ENCODE results near the gene PHKB.
A peak's percentile ranks its signal among the peaks of the same experiment; 100 is the strongest.
"Not testable (repeated sequence)": the region's sequence is repeated elsewhere in the genome, so short reads cannot be mapped to it uniquely, and the experiment has no call there.

The PHKB gene

GRCh38 chr16:47460711-47461597, at the start of gene PHKB, which contains the start of gene ITFG1:
Gene PHKB, plus strand, starts transcription at chr16:47461331. Its CDS starts 20 bp downstream, at chr16:47461351.
Gene ITFG1, minus strand, starts transcription at chr16:47461063. Its CDS starts 18 bp downstream, at chr16:47461045.
- Histone ChIP-seq H3K9me3 (ENCODE audit: control insufficient read depth, insufficient read depth, low read length) (no peaks in the 10 kb centered on the region), H3K4me1 (ENCODE audit: insufficient read depth, low read length) (peaks cover 8% of the 10 kb centered on the region; the same call in 1 of the 2 replicates), H3K36me3 (ENCODE audit: insufficient read depth, low read length) (peaks cover 4% of the 10 kb centered on the region; the same call in 1 of the 2 replicates), H3K9ac (ENCODE audit: low read depth, low read length) (peak within 1 kb of the TSS; percentile 98)

- no peaks in the 10 kb centered on the region for H3K9me3 ChIP-seq (ENCODE audit: control insufficient read depth, insufficient read depth, low read length)
- no peaks in the 10 kb centered on the region for H3K36me3 ChIP-seq (ENCODE audit: insufficient read depth, low read length)
- H3K9ac ChIP-seq (ENCODE audit: low read depth, low read length) = no peak overlapping the region
- H3K4me1 ChIP-seq (ENCODE audit: insufficient read depth, low read length) = no peaks in the 10 kb centered on the region
These were observed 48.1 kb upstream of the PHKB start for GRCh38 chr16:47413041-47413440.

GRCh38 chr16:47416869-47417268, 44.3 kb upstream of the PHKB start:
- Histone ChIP-seq H3K9ac (ENCODE audit: low read depth, low read length) (no peak overlapping the region), H3K9me3 (ENCODE audit: control insufficient read depth, insufficient read depth, low read length) (no peaks in the 10 kb centered on the region), H3K36me3 (ENCODE audit: insufficient read depth, low read length) (no peaks in the 10 kb centered on the region), H3K4me1 (ENCODE audit: insufficient read depth, low read length) (no peaks in the 10 kb centered on the region)

- peaks cover 4% of the 10 kb centered on the region; the same call in 1 of the 2 replicates for H3K4me1 ChIP-seq (ENCODE audit: insufficient read depth, low read length)
- no peak overlapping the region for H3K9ac ChIP-seq (ENCODE audit: low read depth, low read length)
- H3K36me3 ChIP-seq (ENCODE audit: insufficient read depth, low read length) = 0 out of 2 replicates have a peak, but pooled peaks cover 4% of the 10 kb centered on the region
- H3K9me3 ChIP-seq (ENCODE audit: control insufficient read depth, insufficient read depth, low read length) = no peaks in the 10 kb centered on the region
These were observed 36.3 kb upstream of the PHKB start for GRCh38 chr16:47424846-47425245.

- 0 out of 2 replicates have a peak, but pooled peaks cover 4% of the 10 kb centered on the region for H3K36me3 ChIP-seq (ENCODE audit: insufficient read depth, low read length)
- no peak overlapping the region for H3K9ac ChIP-seq (ENCODE audit: low read depth, low read length)
- H3K9me3 ChIP-seq (ENCODE audit: control insufficient read depth, insufficient read depth, low read length) = no peaks in the 10 kb centered on the region
- peaks cover 4% of the 10 kb centered on the region; the same call in 1 of the 2 replicates for H3K4me1 ChIP-seq (ENCODE audit: insufficient read depth, low read length)
These were observed 34.3 kb upstream of the PHKB start for GRCh38 chr16:47426806-47427205.

GRCh38 chr16:47431960-47432359, 29.2 kb upstream of the PHKB start:
- H3K9ac ChIP-seq (ENCODE audit: low read depth, low read length) = no peak overlapping the region
- no peaks in the 10 kb centered on the region for H3K9me3 ChIP-seq (ENCODE audit: control insufficient read depth, insufficient read depth, low read length)
- no peaks in the 10 kb centered on the region for H3K4me1 ChIP-seq (ENCODE audit: insufficient read depth, low read length)
- no peaks in the 10 kb centered on the region for H3K36me3 ChIP-seq (ENCODE audit: insufficient read depth, low read length)

DNA sequence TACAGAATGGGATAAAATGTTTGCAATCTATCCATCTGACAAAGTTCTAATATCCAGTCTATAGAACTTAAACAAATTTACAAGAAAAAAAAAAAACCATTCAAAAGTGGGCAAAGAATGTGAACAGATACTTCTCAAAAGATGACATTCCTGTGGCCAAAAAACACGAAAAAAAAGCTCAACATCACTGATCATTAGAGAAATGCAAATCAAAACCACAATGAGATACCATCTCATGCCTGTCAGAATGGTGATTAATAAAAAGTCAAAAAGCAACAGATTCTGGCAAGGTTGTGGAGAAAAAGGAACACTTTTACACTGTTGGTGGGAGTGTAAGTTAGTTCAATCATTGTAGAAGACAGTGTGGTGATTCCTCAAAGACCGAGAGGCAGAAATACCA, 26.9 kb upstream of the PHKB start:
- not testable (repeated sequence) for H3K4me1 ChIP-seq (ENCODE audit: insufficient read depth, low read length); H3K9me3 ChIP-seq (ENCODE audit: control insufficient read depth, insufficient read depth, low read length); H3K9ac ChIP-seq (ENCODE audit: low read depth, low read length); H3K36me3 ChIP-seq (ENCODE audit: insufficient read depth, low read length)

GRCh38 chr16:47440066-47440465, 21.1 kb upstream of the PHKB start:
- H3K9ac ChIP-seq (ENCODE audit: low read depth, low read length); H3K36me3 ChIP-seq (ENCODE audit: insufficient read depth, low read length); H3K4me1 ChIP-seq (ENCODE audit: insufficient read depth, low read length); H3K9me3 ChIP-seq (ENCODE audit: control insufficient read depth, insufficient read depth, low read length): not testable (repeated sequence)

DNA sequence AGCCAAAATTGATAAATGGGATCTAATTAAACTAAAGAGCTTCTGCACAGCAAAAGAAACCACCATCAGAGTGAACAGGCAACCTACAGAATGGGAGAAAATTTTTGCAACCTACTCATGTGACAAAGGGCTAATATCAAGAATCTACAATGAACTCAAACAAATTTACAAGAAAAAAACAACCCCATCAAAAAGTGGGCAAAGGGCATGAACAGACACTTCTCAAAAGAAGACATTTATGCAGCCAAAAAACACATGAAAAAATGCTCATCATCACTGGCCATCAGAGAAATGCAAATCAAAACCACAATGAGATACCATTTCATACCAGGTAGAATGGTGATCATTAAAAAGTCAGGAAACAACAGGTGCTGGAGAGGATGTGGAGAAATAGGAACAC, 18.2 kb upstream of the PHKB start:
- H3K9ac ChIP-seq (ENCODE audit: low read depth, low read length); H3K9me3 ChIP-seq (ENCODE audit: control insufficient read depth, insufficient read depth, low read length); H3K36me3 ChIP-seq (ENCODE audit: insufficient read depth, low read length); H3K4me1 ChIP-seq (ENCODE audit: insufficient read depth, low read length): not testable (repeated sequence)

DNA sequence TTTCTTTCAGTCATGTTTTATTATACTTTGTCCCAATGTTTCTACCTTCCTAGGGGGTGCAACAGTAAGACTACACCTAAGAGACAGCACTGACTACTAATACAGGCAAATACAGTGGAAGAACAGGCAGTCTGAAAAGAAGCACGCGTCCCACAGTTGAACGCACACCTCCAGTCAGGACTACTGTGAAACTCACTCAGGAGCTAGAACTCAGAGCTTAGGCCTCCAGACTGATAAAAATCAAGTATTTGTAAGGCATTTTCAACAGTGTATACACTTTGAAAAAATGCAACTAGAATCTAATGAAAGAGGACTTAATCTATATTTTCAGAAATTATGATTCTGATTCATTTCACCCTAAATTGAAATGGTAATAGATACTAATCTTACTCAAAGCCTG, 14.7 kb upstream of the PHKB start:
- no peaks in the 10 kb centered on the region for H3K9me3 ChIP-seq (ENCODE audit: control insufficient read depth, insufficient read depth, low read length)
- no peak overlapping the region for H3K9ac ChIP-seq (ENCODE audit: low read depth, low read length)
- no peaks in the 10 kb centered on the region for H3K4me1 ChIP-seq (ENCODE audit: insufficient read depth, low read length)
- no peaks in the 10 kb centered on the region for H3K36me3 ChIP-seq (ENCODE audit: insufficient read depth, low read length)

DNA sequence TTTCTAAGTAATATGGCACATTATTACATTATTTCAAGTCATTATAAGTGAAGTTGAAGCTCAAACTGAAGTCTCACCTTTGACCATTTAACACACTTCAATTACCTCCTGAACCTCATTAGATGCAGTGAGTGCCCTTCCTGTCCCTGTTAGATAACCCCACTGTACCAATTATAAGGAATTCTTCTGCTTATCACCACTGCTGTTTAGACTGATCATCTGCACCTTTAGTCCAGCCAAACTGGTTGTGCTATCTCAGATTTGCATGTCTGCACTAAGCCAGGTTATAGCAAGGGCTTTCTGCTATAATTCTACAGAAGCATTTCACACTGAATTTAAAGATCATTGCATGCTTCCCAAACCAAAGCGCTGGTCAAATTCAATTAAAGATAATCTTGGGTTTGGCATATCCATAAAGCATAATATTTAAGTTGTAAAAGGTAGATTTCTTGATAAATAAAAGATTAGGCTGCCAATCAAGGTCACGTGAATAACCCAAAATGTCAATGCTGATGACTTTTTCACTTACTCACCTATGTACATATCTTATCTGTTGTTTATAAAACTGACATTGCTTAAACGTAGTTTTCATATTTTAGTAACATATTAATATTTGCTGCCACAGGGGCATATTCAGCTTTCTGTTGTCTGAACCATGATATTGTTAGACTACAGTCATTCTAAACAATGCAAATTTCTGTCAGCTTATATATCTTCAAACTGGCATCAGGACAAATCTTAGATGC, 12.1 kb upstream of the PHKB start:
- Histone ChIP-seq H3K4me1 (ENCODE audit: insufficient read depth, low read length) (no peaks in the 10 kb centered on the region), H3K9ac (ENCODE audit: low read depth, low read length) (no peak overlapping the region), H3K36me3 (ENCODE audit: insufficient read depth, low read length) (peaks cover 11% of the 10 kb centered on the region; the same call in 1 of the 2 replicates), H3K9me3 (ENCODE audit: control insufficient read depth, insufficient read depth, low read length) (no peaks in the 10 kb centered on the region)

DNA sequence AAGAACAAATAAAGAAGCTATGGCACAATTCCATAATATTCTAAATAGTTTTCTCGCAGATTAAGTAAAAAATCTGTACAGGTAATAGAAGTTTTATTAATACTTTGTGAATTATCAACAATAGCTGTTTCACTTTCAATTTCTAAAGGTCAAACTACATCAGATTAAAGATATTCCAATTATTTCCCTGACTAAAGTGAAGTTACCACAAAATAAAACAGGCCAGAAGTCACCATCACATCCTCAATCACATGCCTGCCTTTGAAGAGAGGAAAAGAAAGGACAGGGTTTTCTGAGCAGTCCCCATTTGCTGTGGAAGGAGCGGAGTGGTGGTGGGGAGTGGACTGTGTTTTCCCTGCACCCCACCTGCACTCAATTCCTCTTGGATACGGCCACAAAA, 11.3 kb upstream of the PHKB start:
- H3K9me3 ChIP-seq (ENCODE audit: control insufficient read depth, insufficient read depth, low read length) = no peaks in the 10 kb centered on the region; the same call in 1 of the 2 replicates
- H3K9ac ChIP-seq (ENCODE audit: low read depth, low read length) = no peak overlapping the region
- no peaks in the 10 kb centered on the region for H3K4me1 ChIP-seq (ENCODE audit: insufficient read depth, low read length)
- peaks cover 11% of the 10 kb centered on the region; the same call in 1 of the 2 replicates for H3K36me3 ChIP-seq (ENCODE audit: insufficient read depth, low read length)

DNA sequence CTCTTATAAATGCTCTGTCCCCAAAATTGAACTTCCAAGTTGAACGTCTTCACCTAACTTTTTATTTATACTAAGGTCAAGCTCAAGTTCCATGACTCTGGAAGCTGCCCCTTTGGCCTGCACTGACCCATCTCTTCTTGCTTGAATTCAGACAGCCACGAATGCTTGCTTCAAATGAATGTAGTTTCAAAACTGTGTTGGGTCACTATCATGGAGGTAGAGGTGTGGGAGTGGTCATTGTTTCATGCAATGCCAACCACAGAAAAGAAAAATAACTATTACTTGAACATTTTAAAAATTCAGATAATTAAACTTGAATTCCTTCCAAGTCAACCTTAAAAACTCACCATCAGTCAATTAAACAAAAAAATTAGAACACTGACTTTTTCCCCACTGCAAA, 2.8 kb upstream of the PHKB start:
- Histone ChIP-seq H3K9me3 (ENCODE audit: control insufficient read depth, insufficient read depth, low read length) (no peaks in the 10 kb centered on the region; the same call in 1 of the 2 replicates), H3K36me3 (ENCODE audit: insufficient read depth, low read length) (peaks cover 7% of the 10 kb centered on the region; the same call in 1 of the 2 replicates), H3K4me1 (ENCODE audit: insufficient read depth, low read length) (peaks cover 3% of the 10 kb centered on the region; the same call in 1 of the 2 replicates), H3K9ac (ENCODE audit: low read depth, low read length) (no peak overlapping the region)

DNA sequence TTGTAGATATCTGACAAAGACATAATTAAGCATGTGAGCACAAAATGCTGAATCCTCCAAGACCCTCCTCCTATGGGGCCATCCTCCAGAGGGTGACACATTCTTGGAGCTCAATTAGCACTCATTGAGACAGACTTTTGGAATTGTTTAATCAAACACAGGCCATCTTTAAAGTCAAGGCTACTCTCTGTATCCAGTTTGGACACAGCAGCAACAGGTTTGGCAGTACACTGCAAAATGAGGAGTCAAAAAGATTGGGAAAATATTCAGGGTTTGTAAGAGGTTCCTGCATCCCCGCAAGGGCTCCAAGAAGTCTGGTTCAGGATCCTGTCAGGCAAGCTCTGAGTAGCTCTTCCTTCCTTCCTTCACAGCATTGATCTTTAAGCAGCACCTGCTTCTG, 1.5 kb upstream of the PHKB start:
- Histone ChIP-seq H3K36me3 (ENCODE audit: insufficient read depth, low read length) (peaks cover 4% of the 10 kb centered on the region; the same call in 1 of the 2 replicates), H3K4me1 (ENCODE audit: insufficient read depth, low read length) (peaks cover 7% of the 10 kb centered on the region; the same call in 1 of the 2 replicates), H3K9ac (ENCODE audit: low read depth, low read length) (peak overlapping the region; percentile 98; the same call in 1 of the 2 replicates), H3K9me3 (ENCODE audit: control insufficient read depth, insufficient read depth, low read length) (no peaks in the 10 kb centered on the region)
